HG03108 (cell line): ENCODE data around the gene PKP2.

Experiments used
- ATAC-seq: cut with Tn5 transposase; IDR thresholded peaks from one replicate; pipeline ENCODE4 v1.9.1; 2021; ENCODE audit warnings: moderate library complexity; ENCODE audit not compliant: unreplicated experiment

Gene PKP2

GRCh38 chr12:32896432-32897280 is at the start of gene PKP2:
TSS of gene PKP2 (minus strand) at chr12:32896777. CDS start at chr12:32896731, 46 bp downstream.
- peak; percentile 50 for ATAC-seq

GRCh38 chr12:32944195-32944594 is 47.6 kb upstream of the PKP2 start:
- no peak for ATAC-seq

- no peak for ATAC-seq
These were observed 43.2 kb upstream of the PKP2 start for GRCh38 chr12:32939801-32940200.

GRCh38 chr12:32926963-32927362 is 30.4 kb upstream of the PKP2 start:
- no peak for ATAC-seq

- no peak for ATAC-seq
These were observed 29.8 kb upstream of the PKP2 start for GRCh38 chr12:32926356-32926755.

- ATAC-seq = no peak
These were observed 26.1 kb upstream of the PKP2 start for GRCh38 chr12:32922546-32923297.

GRCh38 chr12:32921397-32921796 is 24.8 kb upstream of the PKP2 start:
- no peak for ATAC-seq

GRCh38 chr12:32920506-32921085 is 24.0 kb upstream of the PKP2 start:
- ATAC-seq = no peak

- ATAC-seq = no peak
These were observed 22.6 kb upstream of the PKP2 start for GRCh38 chr12:32918890-32919801.

- no peak for ATAC-seq
These were observed 20.6 kb upstream of the PKP2 start for GRCh38 chr12:32917094-32917611.

- no peak for ATAC-seq
These were observed 11.4 kb upstream of the PKP2 start for GRCh38 chr12:32907898-32908476.

- ATAC-seq = no peak
These were observed 10.6 kb upstream of the PKP2 start for GRCh38 chr12:32907166-32907565.

GRCh38 chr12:32906399-32907165 is 10.0 kb upstream of the PKP2 start:
- ATAC-seq = peak; percentile 96

GRCh38 chr12:32903763-32904162 is 7.2 kb upstream of the PKP2 start:
- ATAC-seq = no peak

- no peak for ATAC-seq
These were observed 6.7 kb upstream of the PKP2 start for GRCh38 chr12:32903318-32903717.

- ATAC-seq = no peak
These were observed 5.9 kb upstream of the PKP2 start for GRCh38 chr12:32902287-32902997.

- ATAC-seq = no peak
These were observed 5.0 kb upstream of the PKP2 start for GRCh38 chr12:32901553-32901952.

GRCh38 chr12:32897687-32898573 is 1.4 kb upstream of the PKP2 start:
- no peak for ATAC-seq
